GM12891 (cell line): ENCODE measurements around the gene PCSK4.
"Not testable (repeated sequence)": the region's sequence is repeated elsewhere in the genome, so short reads cannot be mapped to it uniquely, and the experiment has no call there.

Experiments
- POLR2A ChIP-seq: IDR thresholded peaks from 2 replicates; pipeline ENCODE4 v1.6.1; 2011; ENCODE audit warnings: low read depth, low read length, control low read depth
- POLR2AphosphoS5 ChIP-seq: IDR thresholded peaks from 2 replicates; pipeline ENCODE4 v1.6.1; 2011; ENCODE audit warnings: low read depth, low read length, control low read depth
- POU2F2 ChIP-seq: IDR thresholded peaks from 2 replicates; pipeline ENCODE4 v1.6.1; 2011; ENCODE audit warnings: low read depth, mild to moderate bottlenecking, control low read depth, low read length, moderate library complexity
- TAF1 ChIP-seq: IDR thresholded peaks from 2 replicates; pipeline ENCODE4 v1.6.1; 2011; ENCODE audit warnings: low read depth, low read length, control low read depth

GRCh38 chr19:1499231-1499630 is 9.1 kb upstream of the PCSK4 start:
- not testable (repeated sequence) for TF ChIP-seq POLR2AphosphoS5, POU2F2, TAF1, POLR2A
